Vagina (tissue), 2 donors: ENCODE results near the gene ZNF227. TPM values are rescaled to one million over a fixed set of nuclear protein-coding genes. Genes with fewer than 3 reads are reported as not detected.

ENCODE experiments used
- DNase-seq, 2 donors: peaks; one replicate each; pipeline ENCODE4 v3.0.0-alpha.2; 2017; ENCODE audit errors: extremely low spot score in 2 of 2
- H3K27ac ChIP-seq: fragments of 200-600 bp; sonication (generic); one replicate; pipeline ENCODE4 v1.5.1; 2019
- H3K27me3 ChIP-seq: fragments of 200-600 bp; sonication (generic); one replicate; pipeline ENCODE4 v1.5.1; 2019
- H3K36me3 ChIP-seq, 2 donors: fragments of 200-600 bp; sonication (generic); one replicate each; pipeline ENCODE4 v1.5.1; 2017 to 2019
- H3K4me1 ChIP-seq: fragments of 200-600 bp; sonication (generic); one replicate; pipeline ENCODE4 v1.5.1; 2019
- H3K4me3 ChIP-seq, 2 donors: fragments of 200-600 bp; sonication (generic); 1 replicate in 1 of 2; 2 replicates in 1 of 2; pipeline ENCODE4 v1.5.1; 2016 to 2019
- H3K9me3 ChIP-seq: fragments of 200-600 bp; sonication (generic); one replicate; pipeline ENCODE4 v1.5.1; 2019
- POLR2A ChIP-seq, 2 donors: fragments of 450-650 bp; IDR thresholded peaks; one replicate each; pipeline ENCODE4 v1.6.1; 2017; ENCODE audit warnings: antibody characterized with exemption in 2 of 2, mild to moderate bottlenecking in 2 of 2, moderate library complexity in 2 of 2
- POLR2AphosphoS5 ChIP-seq, 2 donors: sonication (generic); formaldehyde crosslinking; IDR thresholded peaks; one replicate each; pipeline ENCODE4 v1.9.0; 2017; ENCODE audit warnings: antibody characterized with exemption in 2 of 2, mild to moderate bottlenecking in 2 of 2, low read depth in 1 of 2; ENCODE audit not compliant: insufficient read depth in 1 of 2
- intact Hi-C: fragments of 100-400 bp; cut with DNase I; formaldehyde crosslinking; loops from one replicate; pipeline ENCODE4 v1.15.1; 2023
- total RNA-seq: library from RNA; depleted of rRNA; stranded (reverse); fragments of >200 nt; gene quantifications from one replicate; pipeline ENCODE4 v1.2.3, GENCODE V29; 2016
- TF ChIP-seq, protein P1 (sequence below), 3 experiments: fragments of 450-650 bp in 2 of 3; fragments of 200-600 bp in 1 of 3; sonication (generic) in 1 of 3; IDR thresholded peaks; one replicate each; pipeline ENCODE4 v1.5.1; 2017 to 2019; ENCODE audit warnings: antibody characterized with exemption in 3 of 3, mild to moderate bottlenecking in 2 of 3, moderate library complexity in 2 of 3

ZNF227 gene
- total RNA-seq, 1 donor from 2014 or later = 14.2 TPM

DNA sequence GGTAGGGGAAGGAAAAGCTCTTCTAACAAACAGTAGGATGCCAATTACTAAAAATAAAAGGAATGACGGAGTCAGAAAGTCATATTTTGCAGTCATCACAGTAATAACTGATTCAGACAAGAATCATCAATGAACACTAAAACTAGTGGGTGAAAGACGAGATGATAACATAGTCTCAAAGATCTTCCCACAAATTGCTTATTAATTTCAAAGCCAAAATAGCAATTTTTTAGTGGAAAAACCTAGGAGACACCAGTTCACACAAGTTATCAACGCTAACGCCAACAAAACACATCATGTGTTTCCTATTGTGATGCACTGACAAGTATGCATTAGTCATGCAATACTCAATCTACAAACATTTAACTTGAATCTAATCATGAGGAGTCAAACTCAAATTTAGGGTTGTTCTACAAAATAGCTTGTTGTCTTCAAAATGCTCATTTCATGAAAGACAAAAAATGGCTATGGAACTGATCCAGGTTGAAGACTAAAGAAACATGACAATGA is 65.9 kb downstream of the ZNF227 start:
- peaks cover 23% of the 10 kb centered on the region for H3K9me3 ChIP-seq

DNA sequence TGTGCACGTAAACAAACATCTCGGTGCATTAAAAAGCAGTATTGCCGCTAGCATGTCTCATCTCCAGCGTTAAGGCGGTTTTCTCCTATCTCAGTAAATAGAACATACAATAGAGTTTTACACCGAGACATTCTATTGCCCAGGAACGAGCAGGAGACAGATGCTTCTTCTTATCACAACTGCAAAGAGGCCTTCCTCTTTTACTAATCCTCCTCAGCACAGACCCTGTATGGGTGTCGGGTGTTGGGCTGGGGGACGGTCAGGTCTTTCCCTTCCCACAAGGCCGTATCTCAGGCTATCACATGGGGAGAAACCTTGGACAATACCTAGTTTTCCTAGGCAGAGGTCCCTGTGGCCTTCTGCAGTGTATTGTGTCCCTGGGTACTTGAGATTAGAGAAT is 68.6 kb downstream of the ZNF227 start:
- intact Hi-C loops = no loop called here
- Histone ChIP-seq H3K27ac (no peak overlapping the region), H3K4me1 (no peaks in the 10 kb centered on the region), H3K4me3 (no peak overlapping the region), H3K36me3 (peaks cover 0 to 7% of the 10 kb centered on the region in 2 donors), H3K9me3 (peaks cover 25% of the 10 kb centered on the region), H3K27me3 (no peaks in the 10 kb centered on the region)
- DNase-seq = no peak
- TF ChIP-seq POLR2A (IDR thresholded peaks at IDR 0.05) = no peak
- no peak for TF ChIP-seq POLR2AphosphoS5 (IDR thresholded peaks at IDR 0.05; ENCODE audit: insufficient read depth in 1 of 2, low read depth in 1 of 2)
- TF ChIP-seq, protein P1, sequence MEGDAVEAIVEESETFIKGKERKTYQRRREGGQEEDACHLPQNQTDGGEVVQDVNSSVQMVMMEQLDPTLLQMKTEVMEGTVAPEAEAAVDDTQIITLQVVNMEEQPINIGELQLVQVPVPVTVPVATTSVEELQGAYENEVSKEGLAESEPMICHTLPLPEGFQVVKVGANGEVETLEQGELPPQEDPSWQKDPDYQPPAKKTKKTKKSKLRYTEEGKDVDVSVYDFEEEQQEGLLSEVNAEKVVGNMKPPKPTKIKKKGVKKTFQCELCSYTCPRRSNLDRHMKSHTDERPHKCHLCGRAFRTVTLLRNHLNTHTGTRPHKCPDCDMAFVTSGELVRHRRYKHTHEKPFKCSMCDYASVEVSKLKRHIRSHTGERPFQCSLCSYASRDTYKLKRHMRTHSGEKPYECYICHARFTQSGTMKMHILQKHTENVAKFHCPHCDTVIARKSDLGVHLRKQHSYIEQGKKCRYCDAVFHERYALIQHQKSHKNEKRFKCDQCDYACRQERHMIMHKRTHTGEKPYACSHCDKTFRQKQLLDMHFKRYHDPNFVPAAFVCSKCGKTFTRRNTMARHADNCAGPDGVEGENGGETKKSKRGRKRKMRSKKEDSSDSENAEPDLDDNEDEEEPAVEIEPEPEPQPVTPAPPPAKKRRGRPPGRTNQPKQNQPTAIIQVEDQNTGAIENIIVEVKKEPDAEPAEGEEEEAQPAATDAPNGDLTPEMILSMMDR (IDR thresholded peaks at IDR 0.05) = no peak

More for the DNA sequence above, 65.9 kb downstream of the ZNF227 start:
- DNase-seq = no peak
- TF ChIP-seq POLR2AphosphoS5 (IDR thresholded peaks at IDR 0.05; ENCODE audit: insufficient read depth in 1 of 2, low read depth in 1 of 2) (no peak), POLR2A (IDR thresholded peaks at IDR 0.05) (no peak)
- TF ChIP-seq, protein P1 (IDR thresholded peaks at IDR 0.05) = no peak
- Histone ChIP-seq H3K27ac (no peak overlapping the region), H3K4me1 (no peaks in the 10 kb centered on the region), H3K36me3 (peaks cover 0 to 7% of the 10 kb centered on the region in 2 donors), H3K4me3 (no peak overlapping the region), H3K27me3 (no peaks in the 10 kb centered on the region)
- intact Hi-C loops = no loop called here

DNA sequence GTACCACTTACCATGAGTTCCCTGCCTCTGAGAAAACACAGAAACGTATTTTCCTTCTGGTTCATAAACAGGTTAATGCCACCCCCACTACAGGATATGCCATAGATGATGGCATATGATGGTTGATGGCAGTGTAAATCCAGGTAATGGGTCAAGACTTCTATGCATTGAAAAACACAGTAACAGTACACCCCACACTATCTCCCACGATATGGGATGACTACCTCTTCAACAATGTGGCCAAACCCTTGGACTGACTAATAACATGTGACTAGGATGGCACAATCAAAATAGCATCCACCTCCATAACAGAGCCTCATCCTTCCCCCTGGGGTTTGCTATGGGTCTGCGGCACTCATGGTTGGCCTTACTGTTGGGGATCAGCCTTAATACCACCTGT is 70.5 kb downstream of the ZNF227 start:
- no peak for DNase-seq
- TF ChIP-seq POLR2A (IDR thresholded peaks at IDR 0.05) = no peak
- TF ChIP-seq, protein P1 (IDR thresholded peaks at IDR 0.05) = no peak
- no peak for TF ChIP-seq POLR2AphosphoS5 (IDR thresholded peaks at IDR 0.05; ENCODE audit: insufficient read depth in 1 of 2, low read depth in 1 of 2)
- H3K36me3 ChIP-seq = peaks cover under 1 to 16% of the 10 kb centered on the region in 2 donors
- H3K9me3 ChIP-seq = peaks cover 39% of the 10 kb centered on the region
- intact Hi-C loops = no loop called here
- H3K27me3 ChIP-seq = no peaks in the 10 kb centered on the region
- no peaks in the 10 kb centered on the region for H3K4me1 ChIP-seq
- no peak overlapping the region for H3K27ac ChIP-seq
- H3K4me3 ChIP-seq = no peak overlapping the region

DNA sequence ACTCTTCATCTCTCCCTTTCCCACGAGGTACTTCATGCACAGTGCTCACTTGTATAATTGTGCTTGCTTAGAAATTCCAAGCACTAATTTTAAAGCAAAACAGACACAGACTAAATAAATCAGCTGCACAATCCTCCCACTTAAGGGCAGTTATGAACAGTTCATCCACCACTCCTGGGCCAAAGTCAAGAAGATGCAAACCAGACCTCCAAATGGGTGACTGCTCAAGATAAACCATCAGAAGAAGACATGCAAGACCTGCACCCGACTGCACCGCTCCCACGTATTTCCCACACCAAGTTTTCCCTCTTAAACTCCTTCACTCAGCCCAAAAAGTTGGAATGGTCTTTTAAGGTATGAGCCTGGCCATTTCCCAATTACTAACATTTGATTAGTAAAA is 72.6 kb downstream of the ZNF227 start:
- H3K36me3 ChIP-seq = peaks cover 8 to 30% of the 10 kb centered on the region in 2 donors
- peaks cover 47% of the 10 kb centered on the region for H3K9me3 ChIP-seq
- TF ChIP-seq, protein P1 (IDR thresholded peaks at IDR 0.05) = no peak
- no peak for TF ChIP-seq POLR2A (IDR thresholded peaks at IDR 0.05)
- no peak for TF ChIP-seq POLR2AphosphoS5 (IDR thresholded peaks at IDR 0.05; ENCODE audit: insufficient read depth in 1 of 2, low read depth in 1 of 2)

More for the DNA sequence above, 72.6 kb downstream of the ZNF227 start:
- no peaks in the 10 kb centered on the region for H3K4me1 ChIP-seq
- no peak overlapping the region for H3K4me3 ChIP-seq
- H3K27me3 ChIP-seq = no peaks in the 10 kb centered on the region
- no peak for DNase-seq
- H3K27ac ChIP-seq = no peak overlapping the region
- intact Hi-C loops = no loop called here

Other genes with a start within 250 kb of the ZNF227 start
- 8.3 TPM for gene ZNF155, start 228.3 kb upstream of the ZNF227 start, total RNA-seq
- 2.0 TPM for gene ZNF230, start 209.6 kb upstream of the ZNF227 start, total RNA-seq
- gene ZNF222, start 187.2 kb upstream of the ZNF227 start, total RNA-seq = 1.7 TPM
- gene ZNF223, start 160.5 kb upstream of the ZNF227 start, total RNA-seq = 17.7 TPM
- gene ZNF284, start 140.4 kb upstream of the ZNF227 start, total RNA-seq = 2.2 TPM
- gene ZNF224, start 118.2 kb upstream of the ZNF227 start, total RNA-seq = 11.8 TPM
- 3.7 TPM for gene ZNF225, start 99.1 kb upstream of the ZNF227 start, total RNA-seq
- gene ZNF234, start 71.0 kb upstream of the ZNF227 start, total RNA-seq = 11.3 TPM
- gene ZNF226, start 47.4 kb upstream of the ZNF227 start, total RNA-seq = 11.8 TPM
- not detected for gene ZNF233, start 47.4 kb downstream of the ZNF227 start, total RNA-seq
- 5.9 TPM for gene ZNF235, start 92.5 kb downstream of the ZNF227 start, total RNA-seq
- 9.6 TPM for gene ZNF112, start 144.1 kb downstream of the ZNF227 start, total RNA-seq
- gene ZNF285, start 189.1 kb downstream of the ZNF227 start, total RNA-seq = 0.98 TPM
- gene ZNF229, start 235.9 kb downstream of the ZNF227 start, total RNA-seq = 2.0 TPM